C4-2B (cell line): Measurements from ENCODE around the gene VSX1.

ENCODE experiments used
- ZFX ChIP-seq: fragments of 450-650 bp; IDR thresholded peaks from 2 replicates; pipeline ENCODE4 v1.6.1; 2017
- TF ChIP-seq, protein P1 (sequence below): fragments of 450-650 bp; conservative IDR thresholded peaks from 2 replicates; pipeline ENCODE4 v1.5.1; 2017; ENCODE audit warnings: mild to moderate bottlenecking

DNA sequence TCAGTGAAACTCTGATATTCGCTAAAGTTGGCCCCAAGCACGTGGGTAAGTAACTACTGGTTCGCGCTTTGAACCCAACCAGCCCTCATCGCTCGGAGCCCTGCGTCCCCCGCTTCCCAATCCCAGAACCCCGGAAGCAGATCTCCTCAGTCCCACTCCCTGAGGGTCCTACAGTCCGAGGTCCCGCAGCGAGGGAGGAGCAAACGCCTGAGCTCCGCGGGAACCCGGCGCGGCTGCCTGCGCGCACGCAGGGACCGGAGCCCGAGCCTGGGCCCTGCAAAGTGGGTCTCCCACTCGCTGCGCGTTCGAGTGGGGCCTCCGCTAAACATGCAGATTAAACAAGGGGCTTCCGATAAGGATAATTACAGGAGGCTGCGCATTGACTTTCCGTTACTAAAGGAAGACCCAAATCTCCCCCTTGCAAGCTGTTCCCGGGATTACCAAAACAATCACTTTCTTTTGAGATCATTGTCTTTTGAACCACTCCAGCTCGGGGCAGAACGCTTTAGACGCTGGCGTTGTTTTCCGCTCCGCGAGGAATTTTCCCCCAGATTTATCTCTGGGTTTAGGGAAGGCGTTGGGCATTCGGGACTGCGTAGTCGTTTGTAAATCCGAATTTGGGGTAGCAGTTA lies 1.3 kb upstream of the VSX1 start:
- TF ChIP-seq, protein P1, sequence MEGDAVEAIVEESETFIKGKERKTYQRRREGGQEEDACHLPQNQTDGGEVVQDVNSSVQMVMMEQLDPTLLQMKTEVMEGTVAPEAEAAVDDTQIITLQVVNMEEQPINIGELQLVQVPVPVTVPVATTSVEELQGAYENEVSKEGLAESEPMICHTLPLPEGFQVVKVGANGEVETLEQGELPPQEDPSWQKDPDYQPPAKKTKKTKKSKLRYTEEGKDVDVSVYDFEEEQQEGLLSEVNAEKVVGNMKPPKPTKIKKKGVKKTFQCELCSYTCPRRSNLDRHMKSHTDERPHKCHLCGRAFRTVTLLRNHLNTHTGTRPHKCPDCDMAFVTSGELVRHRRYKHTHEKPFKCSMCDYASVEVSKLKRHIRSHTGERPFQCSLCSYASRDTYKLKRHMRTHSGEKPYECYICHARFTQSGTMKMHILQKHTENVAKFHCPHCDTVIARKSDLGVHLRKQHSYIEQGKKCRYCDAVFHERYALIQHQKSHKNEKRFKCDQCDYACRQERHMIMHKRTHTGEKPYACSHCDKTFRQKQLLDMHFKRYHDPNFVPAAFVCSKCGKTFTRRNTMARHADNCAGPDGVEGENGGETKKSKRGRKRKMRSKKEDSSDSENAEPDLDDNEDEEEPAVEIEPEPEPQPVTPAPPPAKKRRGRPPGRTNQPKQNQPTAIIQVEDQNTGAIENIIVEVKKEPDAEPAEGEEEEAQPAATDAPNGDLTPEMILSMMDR: no peak
- no peak for TF ChIP-seq ZFX
